ENCODE data around the gene RPS4Y1.

The RPS4Y1 gene

GRCh38 chrY:2883561-2883960, 42.2 kb downstream of the RPS4Y1 start:
- DNase-seq (ENCODE audit: low spot score) = no peak

- DNase-seq (ENCODE audit: low spot score) = no peak
Observed at GRCh38 chrY:2885880-2886279, 44.5 kb downstream of the RPS4Y1 start.

- no peak for DNase-seq (ENCODE audit: low spot score)
Observed at GRCh38 chrY:2887386-2887785, 46.0 kb downstream of the RPS4Y1 start.

- no peak for DNase-seq (ENCODE audit: low spot score)
Observed at GRCh38 chrY:2887955-2888354, 46.6 kb downstream of the RPS4Y1 start.

GRCh38 chrY:2893471-2893870, 52.1 kb downstream of the RPS4Y1 start:
- DNase-seq (ENCODE audit: low spot score) = no peak

- no peak for DNase-seq (ENCODE audit: low spot score)
Observed at GRCh38 chrY:2896050-2896449, 54.6 kb downstream of the RPS4Y1 start.

GRCh38 chrY:2907356-2907755, 66.0 kb downstream of the RPS4Y1 start:
- no peak for DNase-seq (ENCODE audit: low spot score)

- no peak for DNase-seq (ENCODE audit: low spot score)
Observed at GRCh38 chrY:2913066-2913815, 71.8 kb downstream of the RPS4Y1 start.

All from iPS-NIHi11 (cell line).